GM12892 (cell line): ENCODE results near the gene CDCA7L.

Experiments
- DNase-seq: peaks from one replicate; pipeline ENCODE4 v3.0.0; 2011; ENCODE audit not compliant: insufficient read length
- FAIRE-seq: peaks from 2 replicates; lab custom pipeline; 2011; peaks lifted over from hg19 to GRCh38; lab: Jason Lieb, UNC
- POLR2A ChIP-seq: IDR thresholded peaks from 2 replicates; pipeline ENCODE4 v1.6.1; 2011; ENCODE audit warnings: low read depth, low read length, control low read depth
- POLR2AphosphoS5 ChIP-seq: IDR thresholded peaks from 2 replicates; pipeline ENCODE4 v1.6.1; 2011; ENCODE audit warnings: low read depth, low read length, control low read depth
- TAF1 ChIP-seq: IDR thresholded peaks from 2 replicates; pipeline ENCODE4 v1.6.1; 2011; ENCODE audit warnings: low read depth, mild to moderate bottlenecking, control low read depth, low read length, borderline replicate concordance

The CDCA7L gene

GRCh38 chr7:21918216-21918615 lies 27.5 kb downstream of the CDCA7L start:
- DNase-seq (no peak), FAIRE-seq (no peak)
- no peak for TF ChIP-seq POLR2AphosphoS5
- TF ChIP-seq POLR2A = no peak
- no peak for TF ChIP-seq TAF1

DNA sequence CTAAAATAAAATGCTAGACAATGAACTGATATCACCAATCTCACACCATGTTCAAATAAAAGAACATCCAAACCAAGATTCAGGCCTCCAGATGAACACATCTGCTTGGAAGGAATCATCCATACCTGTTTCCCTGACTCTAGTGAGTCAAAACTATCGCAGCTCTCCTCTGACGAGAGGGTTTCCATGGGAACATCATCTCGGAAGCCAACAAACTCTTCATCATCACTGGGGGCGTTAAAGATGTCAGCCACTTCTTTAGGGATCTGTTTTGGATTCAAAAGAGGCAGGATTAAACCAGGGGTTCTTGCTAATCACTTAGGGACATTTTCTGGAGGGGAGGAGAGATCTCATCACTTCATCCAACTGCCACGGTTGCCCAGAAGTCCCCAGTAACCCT lies 29.1 kb downstream of the CDCA7L start:
- FAIRE-seq (no peak), DNase-seq (no peak)
- TF ChIP-seq POLR2A (no peak), TAF1 (no peak), POLR2AphosphoS5 (no peak)

- TF ChIP-seq POLR2A = no peak
- no peak for TF ChIP-seq POLR2AphosphoS5
- TF ChIP-seq TAF1 = no peak
- FAIRE-seq (no peak), DNase-seq (no peak)
Measured at GRCh38 chr7:21916176-21916575, 29.5 kb downstream of the CDCA7L start.

GRCh38 chr7:21915140-21915539 lies 30.6 kb downstream of the CDCA7L start:
- TF ChIP-seq POLR2A = no peak
- TF ChIP-seq TAF1 = no peak
- no peak for TF ChIP-seq POLR2AphosphoS5
- FAIRE-seq (no peak), DNase-seq (no peak)

- FAIRE-seq = no peak
- TF ChIP-seq TAF1 (no peak), POLR2A (no peak), POLR2AphosphoS5 (no peak)
- DNase-seq = no peak
Measured at GRCh38 chr7:21914671-21915070, 31.0 kb downstream of the CDCA7L start.

GRCh38 chr7:21912931-21913780 lies 32.5 kb downstream of the CDCA7L start:
- DNase-seq (no peak), FAIRE-seq (no peak)
- TF ChIP-seq TAF1 = no peak
- TF ChIP-seq POLR2A = no peak
- TF ChIP-seq POLR2AphosphoS5 = no peak

DNA sequence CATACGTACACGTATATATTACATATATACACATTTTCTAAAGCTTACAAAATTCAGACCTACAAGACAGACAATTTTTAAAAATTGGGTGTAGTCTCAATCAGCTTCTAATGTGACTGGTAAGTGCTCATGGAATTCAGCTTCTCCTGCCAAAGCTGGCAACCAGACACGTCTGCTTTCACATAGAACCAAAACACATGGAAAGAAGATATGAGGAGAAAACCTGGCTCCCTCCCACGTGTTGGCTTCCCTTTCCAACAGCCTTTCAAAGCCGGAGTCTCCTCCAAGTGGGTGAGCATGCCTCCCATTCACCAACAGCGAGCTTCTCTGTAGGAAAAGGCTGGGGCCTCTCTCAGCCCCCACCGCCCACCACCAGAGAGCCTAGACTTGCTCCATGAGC lies 33.4 kb downstream of the CDCA7L start:
- no peak for FAIRE-seq
- no peak for DNase-seq
- no peak for TF ChIP-seq TAF1

- no peak for DNase-seq
- TF ChIP-seq TAF1 = no peak
- TF ChIP-seq POLR2AphosphoS5 = no peak
- no peak for TF ChIP-seq POLR2A
- FAIRE-seq = no peak
Measured at GRCh38 chr7:21911341-21911875, 34.3 kb downstream of the CDCA7L start.

DNA sequence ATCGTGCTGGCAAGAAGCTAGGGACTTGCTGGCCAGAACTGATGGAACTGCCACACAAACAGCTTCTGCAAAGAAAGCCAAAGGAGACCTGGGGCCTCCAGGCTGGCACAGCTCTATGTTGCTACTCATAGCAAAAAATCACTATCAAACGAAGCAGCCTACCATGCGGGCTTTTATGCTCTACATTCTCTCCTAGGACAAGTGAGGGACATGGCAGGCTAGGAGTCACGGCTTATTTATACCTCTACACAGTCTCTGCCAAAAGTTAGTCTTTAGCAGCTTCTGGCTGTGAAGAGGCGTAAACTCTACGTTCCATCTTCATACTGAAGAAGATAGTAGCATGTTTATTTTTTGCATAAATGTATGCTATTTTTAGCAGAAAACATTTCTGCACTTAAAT lies 35.4 kb downstream of the CDCA7L start:
- DNase-seq = no peak
- TF ChIP-seq TAF1 (no peak), POLR2A (no peak), POLR2AphosphoS5 (no peak)
- FAIRE-seq = no peak

DNA sequence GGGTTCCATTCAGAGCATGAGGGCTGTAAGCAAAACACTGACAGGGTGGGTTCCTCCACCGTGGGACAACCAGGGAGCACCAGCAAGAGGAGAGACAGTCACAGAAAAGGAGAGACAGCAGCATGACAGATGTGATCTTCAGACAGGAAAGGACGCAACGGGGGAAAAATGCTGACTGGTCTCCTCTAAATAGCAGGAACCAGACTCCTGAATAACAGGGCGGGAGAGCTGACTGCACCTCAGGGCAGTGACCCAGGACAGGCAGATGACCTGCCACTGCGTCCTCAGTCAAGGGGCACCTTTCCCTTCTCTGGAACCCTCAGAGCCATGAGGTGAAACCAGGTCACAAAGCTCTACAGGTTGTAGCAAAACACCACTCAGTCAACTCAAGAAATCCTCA lies 37.0 kb downstream of the CDCA7L start:
- no peak for TF ChIP-seq TAF1
- TF ChIP-seq POLR2AphosphoS5 = no peak
- TF ChIP-seq POLR2A = no peak
- FAIRE-seq = no peak

GRCh38 chr7:21903020-21903786 lies 42.5 kb downstream of the CDCA7L start:
- no peak for DNase-seq
- no peak for FAIRE-seq
- no peak for TF ChIP-seq POLR2AphosphoS5
- TF ChIP-seq TAF1 = no peak
- no peak for TF ChIP-seq POLR2A

More for the DNA sequence above, 37.0 kb downstream of the CDCA7L start:
- DNase-seq = no peak
